Measurements from ENCODE around the gene GALNT18. TPM values are rescaled to one million over a fixed set of nuclear protein-coding genes. Genes with fewer than 3 reads are reported as not detected.

The GALNT18 gene
- total and polyA plus RNA-seq, 2 donors (not counting 3 experiments of a cell fraction or from before 2014, with no cell fraction given) = 0.17 to 0.18 TPM

GRCh38 chr11:11588243-11588642 lies 33.6 kb downstream of the GALNT18 start:
- H3K36me3 ChIP-seq (ENCODE audit: control insufficient read depth in 2 of 2, extremely low read depth in 1 of 2, insufficient read depth in 2 of 2, low read length in 2 of 2) = no peaks in the 10 kb centered on the region
- TF ChIP-seq JUN (IDR thresholded peaks at IDR 0.05; ENCODE audit: borderline replicate concordance, insufficient read depth, insufficient read length, low read depth) (no peak), MYC (IDR thresholded peaks at IDR 0.05; ENCODE audit: low read depth, low read length) (no peak), POLR2AphosphoS5 (IDR thresholded peaks at IDR 0.05; ENCODE audit: insufficient read depth, low read depth, low read length) (no peak), POLR2A (IDR thresholded peaks at IDR 0.05; ENCODE audit: low read depth, low read length) (no peak), GATA2 (IDR thresholded peaks at IDR 0.05; ENCODE audit: insufficient read depth, insufficient read length, low read depth, low read length) (no peak), FOS (IDR thresholded peaks at IDR 0.05; ENCODE audit: borderline replicate concordance, insufficient read depth, low read length) (no peak), EZH2 (IDR thresholded peaks at IDR 0.05; ENCODE audit: borderline replicate concordance, low read depth, low read length, severe bottlenecking) (no peak)
- TF ChIP-seq, protein P1, sequence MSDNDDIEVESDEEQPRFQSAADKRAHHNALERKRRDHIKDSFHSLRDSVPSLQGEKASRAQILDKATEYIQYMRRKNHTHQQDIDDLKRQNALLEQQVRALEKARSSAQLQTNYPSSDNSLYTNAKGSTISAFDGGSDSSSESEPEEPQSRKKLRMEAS (IDR thresholded peaks at IDR 0.05; ENCODE audit: insufficient read depth, insufficient read length) = no peak
- TF ChIP-seq, protein P2, sequence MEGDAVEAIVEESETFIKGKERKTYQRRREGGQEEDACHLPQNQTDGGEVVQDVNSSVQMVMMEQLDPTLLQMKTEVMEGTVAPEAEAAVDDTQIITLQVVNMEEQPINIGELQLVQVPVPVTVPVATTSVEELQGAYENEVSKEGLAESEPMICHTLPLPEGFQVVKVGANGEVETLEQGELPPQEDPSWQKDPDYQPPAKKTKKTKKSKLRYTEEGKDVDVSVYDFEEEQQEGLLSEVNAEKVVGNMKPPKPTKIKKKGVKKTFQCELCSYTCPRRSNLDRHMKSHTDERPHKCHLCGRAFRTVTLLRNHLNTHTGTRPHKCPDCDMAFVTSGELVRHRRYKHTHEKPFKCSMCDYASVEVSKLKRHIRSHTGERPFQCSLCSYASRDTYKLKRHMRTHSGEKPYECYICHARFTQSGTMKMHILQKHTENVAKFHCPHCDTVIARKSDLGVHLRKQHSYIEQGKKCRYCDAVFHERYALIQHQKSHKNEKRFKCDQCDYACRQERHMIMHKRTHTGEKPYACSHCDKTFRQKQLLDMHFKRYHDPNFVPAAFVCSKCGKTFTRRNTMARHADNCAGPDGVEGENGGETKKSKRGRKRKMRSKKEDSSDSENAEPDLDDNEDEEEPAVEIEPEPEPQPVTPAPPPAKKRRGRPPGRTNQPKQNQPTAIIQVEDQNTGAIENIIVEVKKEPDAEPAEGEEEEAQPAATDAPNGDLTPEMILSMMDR (IDR thresholded peaks at IDR 0.05; ENCODE audit: extremely low read depth in 1 of 2, insufficient read depth in 1 of 2, low read depth in 1 of 2, low read length in 2 of 2) = no peak
- no peaks in the 10 kb centered on the region for H3K79me2 ChIP-seq (ENCODE audit: control insufficient read depth, insufficient read depth, low read length)
- ChIA-PET POLR2A (no interaction called here), CTCF (interaction anchor here (1.1 kb wide), 1 partner anchor 33 kb away, joined by 3 read pairs; the partner anchor contains the start of gene GALNT18)
- dilution Hi-C loops (cut with MboI; ENCODE audit: extremely low pct_ligation_motif_present, low sequenced_read_pairs) = no loop called here
- H3K9ac ChIP-seq (replicated peaks; ENCODE audit: extremely low read depth, insufficient read depth, low read length) = no peak overlapping the region
- no peak overlapping the region for H3K4me3 ChIP-seq (replicated peaks in 1 of 3; ENCODE audit: insufficient read depth in 1 of 3, low read depth in 1 of 3, low read length in 3 of 3)
- H2AFZ ChIP-seq (ENCODE audit: low read depth, low read length) = no peak overlapping the region
- peaks cover 0 to 2% of the 10 kb centered on the region in 2 experiments for H3K27me3 ChIP-seq (ENCODE audit: control insufficient read depth in 2 of 2, insufficient read depth in 2 of 2, low read length in 2 of 2)
- H3K9me1 ChIP-seq (replicated peaks; ENCODE audit: control insufficient read depth, extremely low read depth, insufficient read depth, low read length) = no peaks in the 10 kb centered on the region
- FAIRE-seq (no peak), DNase-seq (ENCODE audit: low read depth, low spot score) (no peak)
- H3K9me3 ChIP-seq (replicated peaks; ENCODE audit: control insufficient read depth, insufficient read depth, low read length) = no peaks in the 10 kb centered on the region
- H4K20me1 ChIP-seq (replicated peaks; ENCODE audit: control insufficient read depth, extremely low read depth, insufficient read depth, low read length) = no peaks in the 10 kb centered on the region
- no peak overlapping the region for H3K27ac ChIP-seq (ENCODE audit: insufficient read depth, low read depth, low read length)
- H3K4me2 ChIP-seq (ENCODE audit: insufficient read depth, low read length) = no peak overlapping the region
- intact Hi-C loops (cut with micrococcal nuclease) = no loop called here
- H3K4me1 ChIP-seq (ENCODE audit: control insufficient read depth, extremely low read depth, insufficient read depth, low read length) = no peaks in the 10 kb centered on the region
- no TSS peak for BruUV-seq (replicated peaks)

Data from endothelial cell of umbilical vein (primary cell).